ENCODE results near the gene ZNF138.

ZNF138 gene

GRCh38 chr7:64794171-64794844, at the start of gene ZNF138:
Gene ZNF138 (plus strand): TSS chr7:64794428. CDS start chr7:64794569, 141 bp downstream.
- Histone ChIP-seq H3K9me3 (ENCODE audit: insufficient read depth, low read length) (no peaks in the 10 kb centered on the region), H3K79me2 (ENCODE audit: low read length) (peaks cover 47% of the 10 kb centered on the region), H2AFZ (ENCODE audit: low read depth, low read length) (peak within 1 kb of the TSS; percentile 49), H4K20me1 (ENCODE audit: insufficient read depth, low read length) (0 out of 2 replicates have a peak, but pooled peaks cover 8% of the 10 kb centered on the region), H3K27ac (ENCODE audit: low read length) (peak within 1 kb of the TSS; percentile 76), H3K4me1 (ENCODE audit: low read length) (peaks cover 26% of the 10 kb centered on the region), H3K4me3 (ENCODE audit: low read length) (peak within 1 kb of the TSS; percentile 89), H3K36me3 (replicated peaks; ENCODE audit: low read depth, low read length) (peaks cover 16% of the 10 kb centered on the region), H3K27me3 (ENCODE audit: low read depth, low read length) (no peaks in the 10 kb centered on the region), H3K4me2 (ENCODE audit: low read length) (peak within 1 kb of the TSS; percentile 81), H3K9ac (ENCODE audit: low read length) (peak within 1 kb of the TSS; percentile 76)
- TF ChIP-seq EZH2phosphoT487 (IDR thresholded peaks at IDR 0.05; ENCODE audit: low read depth) (no peak), CTCF (IDR thresholded peaks at IDR 0.05; ENCODE audit: low read depth, low read length) (no peak)

GRCh38 chr7:64744680-64745079, 49.5 kb upstream of the ZNF138 start:
- Histone ChIP-seq H3K4me1 (ENCODE audit: low read length) (no peaks in the 10 kb centered on the region), H3K9me3 (ENCODE audit: insufficient read depth, low read length) (no peaks in the 10 kb centered on the region)
- no peak for TF ChIP-seq EZH2phosphoT487 (IDR thresholded peaks at IDR 0.05; ENCODE audit: low read depth)
- no peak for TF ChIP-seq CTCF (IDR thresholded peaks at IDR 0.05; ENCODE audit: low read depth, low read length)

GRCh38 chr7:64747802-64748201, 46.4 kb upstream of the ZNF138 start:
- TF ChIP-seq EZH2phosphoT487 (IDR thresholded peaks at IDR 0.05; ENCODE audit: low read depth) (no peak), CTCF (IDR thresholded peaks at IDR 0.05; ENCODE audit: low read depth, low read length) (no peak)
- H3K9ac ChIP-seq (ENCODE audit: low read length): no peak overlapping the region
- no peak overlapping the region for H2AFZ ChIP-seq (ENCODE audit: low read depth, low read length)
- H3K4me3 ChIP-seq (ENCODE audit: low read length): no peak overlapping the region
- H4K20me1 ChIP-seq (ENCODE audit: insufficient read depth, low read length): no peaks in the 10 kb centered on the region
- H3K4me1 ChIP-seq (ENCODE audit: low read length): no peaks in the 10 kb centered on the region
- no peak overlapping the region for H3K4me2 ChIP-seq (ENCODE audit: low read length)
- H3K36me3 ChIP-seq (replicated peaks; ENCODE audit: low read depth, low read length): no peaks in the 10 kb centered on the region
- H3K79me2 ChIP-seq (ENCODE audit: low read length): no peaks in the 10 kb centered on the region
- no peaks in the 10 kb centered on the region for H3K27me3 ChIP-seq (ENCODE audit: low read depth, low read length)
- no peaks in the 10 kb centered on the region for H3K9me3 ChIP-seq (ENCODE audit: insufficient read depth, low read length)
- no peak overlapping the region for H3K27ac ChIP-seq (ENCODE audit: low read length)

More at GRCh38 chr7:64744680-64745079, 49.5 kb upstream of the ZNF138 start:
- Histone ChIP-seq H3K27me3 (ENCODE audit: low read depth, low read length) (no peaks in the 10 kb centered on the region), H4K20me1 (ENCODE audit: insufficient read depth, low read length) (no peaks in the 10 kb centered on the region), H3K4me2 (ENCODE audit: low read length) (no peak overlapping the region), H2AFZ (ENCODE audit: low read depth, low read length) (no peak overlapping the region), H3K36me3 (replicated peaks; ENCODE audit: low read depth, low read length) (no peaks in the 10 kb centered on the region), H3K4me3 (ENCODE audit: low read length) (no peak overlapping the region), H3K9ac (ENCODE audit: low read length) (no peak overlapping the region), H3K27ac (ENCODE audit: low read length) (no peak overlapping the region), H3K79me2 (ENCODE audit: low read length) (no peaks in the 10 kb centered on the region)

GRCh38 chr7:64753032-64753431, 41.2 kb upstream of the ZNF138 start:
- no peak overlapping the region for H3K4me3 ChIP-seq (ENCODE audit: low read length)
- H4K20me1 ChIP-seq (ENCODE audit: insufficient read depth, low read length): no peaks in the 10 kb centered on the region
- no peaks in the 10 kb centered on the region for H3K9me3 ChIP-seq (ENCODE audit: insufficient read depth, low read length)
- no peak overlapping the region for H3K9ac ChIP-seq (ENCODE audit: low read length)
- H2AFZ ChIP-seq (ENCODE audit: low read depth, low read length): no peak overlapping the region
- no peaks in the 10 kb centered on the region for H3K27me3 ChIP-seq (ENCODE audit: low read depth, low read length)
- no peak overlapping the region for H3K27ac ChIP-seq (ENCODE audit: low read length)
- H3K4me2 ChIP-seq (ENCODE audit: low read length): no peak overlapping the region
- TF ChIP-seq CTCF (IDR thresholded peaks at IDR 0.05; ENCODE audit: low read depth, low read length) (no peak), EZH2phosphoT487 (IDR thresholded peaks at IDR 0.05; ENCODE audit: low read depth) (no peak)
- H3K36me3 ChIP-seq (replicated peaks; ENCODE audit: low read depth, low read length): no peaks in the 10 kb centered on the region
- H3K79me2 ChIP-seq (ENCODE audit: low read length): no peaks in the 10 kb centered on the region
- H3K4me1 ChIP-seq (ENCODE audit: low read length): no peaks in the 10 kb centered on the region
